ENCODE data around the gene CCDC196. TPM values are rescaled to one million over a fixed set of nuclear protein-coding genes. Genes with fewer than 3 reads are reported as not detected.

Gene CCDC196
- total RNA-seq, 2 experiments from 2014 or later = not detected

DNA sequence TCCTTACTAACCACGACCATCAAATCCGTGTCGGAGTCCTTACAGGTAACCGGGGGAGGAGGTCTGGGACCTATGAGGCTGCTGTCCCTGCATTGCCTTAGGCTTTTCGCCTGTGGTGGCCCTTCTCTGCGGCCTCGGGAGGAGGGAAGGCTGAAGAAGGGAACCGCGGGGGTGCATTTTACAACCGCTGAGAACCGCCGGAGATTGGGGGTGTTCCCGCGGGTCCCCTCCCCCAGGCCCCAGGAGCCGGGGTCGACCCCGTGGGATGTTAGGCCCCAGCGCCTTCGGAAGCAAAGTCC, 22.3 kb downstream of the CCDC196 start:
- no peak for TF ChIP-seq EZH2phosphoT487 (IDR thresholded peaks at IDR 0.05; ENCODE audit: borderline replicate concordance, low read depth, low read length)
- TF ChIP-seq, protein P1, sequence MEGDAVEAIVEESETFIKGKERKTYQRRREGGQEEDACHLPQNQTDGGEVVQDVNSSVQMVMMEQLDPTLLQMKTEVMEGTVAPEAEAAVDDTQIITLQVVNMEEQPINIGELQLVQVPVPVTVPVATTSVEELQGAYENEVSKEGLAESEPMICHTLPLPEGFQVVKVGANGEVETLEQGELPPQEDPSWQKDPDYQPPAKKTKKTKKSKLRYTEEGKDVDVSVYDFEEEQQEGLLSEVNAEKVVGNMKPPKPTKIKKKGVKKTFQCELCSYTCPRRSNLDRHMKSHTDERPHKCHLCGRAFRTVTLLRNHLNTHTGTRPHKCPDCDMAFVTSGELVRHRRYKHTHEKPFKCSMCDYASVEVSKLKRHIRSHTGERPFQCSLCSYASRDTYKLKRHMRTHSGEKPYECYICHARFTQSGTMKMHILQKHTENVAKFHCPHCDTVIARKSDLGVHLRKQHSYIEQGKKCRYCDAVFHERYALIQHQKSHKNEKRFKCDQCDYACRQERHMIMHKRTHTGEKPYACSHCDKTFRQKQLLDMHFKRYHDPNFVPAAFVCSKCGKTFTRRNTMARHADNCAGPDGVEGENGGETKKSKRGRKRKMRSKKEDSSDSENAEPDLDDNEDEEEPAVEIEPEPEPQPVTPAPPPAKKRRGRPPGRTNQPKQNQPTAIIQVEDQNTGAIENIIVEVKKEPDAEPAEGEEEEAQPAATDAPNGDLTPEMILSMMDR (conservative IDR thresholded peaks at IDR 0.05; ENCODE audit: low read length) = no peak
- H3K9me2 ChIP-seq (ENCODE audit: insufficient read depth, low read length) = no peaks in the 10 kb centered on the region
- ChIA-PET CTCF (ENCODE audit: unreplicated experiment) (no interaction called here), POLR2A (no interaction called here)
- H2AFZ ChIP-seq (ENCODE audit: low read length) = no peak overlapping the region
- H3K4me3 ChIP-seq (ENCODE audit: low read depth, low read length, poor library complexity, severe bottlenecking) = no peak overlapping the region
- H4K20me1 ChIP-seq (ENCODE audit: insufficient read depth, low read length) = no peaks in the 10 kb centered on the region
- H3K79me2 ChIP-seq (ENCODE audit: insufficient read depth, low read depth, low read length) = no peaks in the 10 kb centered on the region
- no peaks in the 10 kb centered on the region for H3K36me3 ChIP-seq (ENCODE audit: insufficient read depth, low read length)
- no TSS peak for BruUV-seq (replicated peaks)
- H3K4me2 ChIP-seq (ENCODE audit: low read length) = no peak overlapping the region
- no peaks in the 10 kb centered on the region for H3K9me3 ChIP-seq (ENCODE audit: low read length)
- no peak for DNase-seq (ENCODE audit: low spot score)
- intact Hi-C loops (cut with micrococcal nuclease; ENCODE audit: unreplicated experiment) = no loop called here
- H3K4me1 ChIP-seq (ENCODE audit: insufficient read depth, low read length, poor library complexity, severe bottlenecking) = no peaks in the 10 kb centered on the region
- no peak overlapping the region for H3K27ac ChIP-seq (ENCODE audit: low read depth, low read length, poor library complexity, severe bottlenecking)

DNA sequence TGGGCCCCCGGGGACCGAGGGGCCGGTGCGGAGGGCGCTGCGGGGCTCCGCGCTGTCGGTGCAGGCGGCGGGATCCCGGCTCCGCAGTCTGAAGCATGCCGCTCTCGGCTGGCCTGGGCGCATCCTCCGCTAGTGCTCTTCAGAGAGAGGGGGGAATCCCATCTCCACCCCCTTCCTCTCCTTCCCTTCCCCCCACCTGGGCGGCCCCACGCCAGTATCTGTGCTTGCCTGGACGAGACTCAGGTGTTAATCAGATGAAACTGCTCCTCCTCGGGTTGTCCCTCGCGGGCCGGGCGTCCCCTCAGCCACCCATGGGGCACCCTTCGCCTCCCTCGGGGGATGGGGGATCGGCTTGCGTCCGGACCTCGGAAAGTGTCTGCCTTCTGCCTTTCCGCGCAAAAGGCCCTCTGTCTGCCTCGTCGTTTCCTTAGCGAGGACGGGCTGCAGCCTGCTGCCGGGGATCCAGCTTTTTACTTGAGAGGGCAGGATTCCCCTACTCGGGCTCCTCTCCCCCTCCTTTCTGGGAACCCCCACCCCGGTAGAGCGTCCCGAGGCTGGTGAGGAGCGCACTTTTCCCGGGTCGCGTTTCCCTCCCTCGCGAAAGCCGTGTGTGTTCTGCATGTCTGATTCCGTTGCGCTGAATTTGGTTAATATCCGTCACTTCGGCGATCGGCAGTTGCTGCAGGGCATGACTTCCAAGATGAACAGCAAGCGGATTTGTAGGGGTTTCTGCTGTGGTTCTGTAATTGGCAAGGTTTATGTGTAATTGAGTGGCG, 22.9 kb downstream of the CCDC196 start:
- ChIA-PET CTCF (ENCODE audit: unreplicated experiment) (no interaction called here), POLR2A (no interaction called here)
- no peak for DNase-seq (ENCODE audit: low spot score)
- Histone ChIP-seq H3K36me3 (ENCODE audit: insufficient read depth, low read length) (no peaks in the 10 kb centered on the region), H3K4me2 (ENCODE audit: low read length) (no peak overlapping the region), H3K4me3 (ENCODE audit: low read depth, low read length, poor library complexity, severe bottlenecking) (no peak overlapping the region), H4K20me1 (ENCODE audit: insufficient read depth, low read length) (no peaks in the 10 kb centered on the region), H3K4me1 (ENCODE audit: insufficient read depth, low read length, poor library complexity, severe bottlenecking) (no peaks in the 10 kb centered on the region), H2AFZ (ENCODE audit: low read length) (no peak overlapping the region), H3K9me3 (ENCODE audit: low read length) (no peaks in the 10 kb centered on the region), H3K27ac (ENCODE audit: low read depth, low read length, poor library complexity, severe bottlenecking) (no peak overlapping the region), H3K9me2 (ENCODE audit: insufficient read depth, low read length) (no peaks in the 10 kb centered on the region), H3K79me2 (ENCODE audit: insufficient read depth, low read depth, low read length) (no peaks in the 10 kb centered on the region)
- intact Hi-C loops (cut with micrococcal nuclease; ENCODE audit: unreplicated experiment) = no loop called here
- no TSS peak for BruUV-seq (replicated peaks)
- no peak for TF ChIP-seq EZH2phosphoT487 (IDR thresholded peaks at IDR 0.05; ENCODE audit: borderline replicate concordance, low read depth, low read length)
- TF ChIP-seq, protein P1 (conservative IDR thresholded peaks at IDR 0.05; ENCODE audit: low read length) = no peak

DNA sequence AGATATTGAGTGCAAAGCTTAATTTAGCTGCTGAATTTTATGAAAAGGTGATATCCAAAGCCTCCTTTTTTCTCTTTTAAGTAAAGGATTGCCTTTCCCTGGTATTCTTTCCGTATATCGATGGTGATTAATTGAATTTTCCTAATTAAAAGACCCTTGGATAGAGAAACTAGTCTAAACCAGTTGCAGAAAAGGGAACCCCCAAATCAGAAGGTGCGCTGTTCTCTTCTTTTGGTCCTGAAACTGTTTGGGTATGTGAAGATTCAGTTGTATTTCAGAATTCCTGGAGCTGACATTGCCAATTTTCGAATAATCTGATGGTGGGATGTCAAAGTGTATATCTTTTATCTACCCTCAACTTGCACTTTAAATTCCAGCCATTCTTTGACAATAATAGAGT, 23.7 kb downstream of the CCDC196 start:
- POLR2A ChIA-PET = no interaction called here
- Histone ChIP-seq H3K9me2 (ENCODE audit: insufficient read depth, low read length) (no peaks in the 10 kb centered on the region), H3K4me2 (ENCODE audit: low read length) (no peak overlapping the region), H3K27ac (ENCODE audit: low read depth, low read length, poor library complexity, severe bottlenecking) (no peak overlapping the region), H4K20me1 (ENCODE audit: insufficient read depth, low read length) (no peaks in the 10 kb centered on the region), H3K79me2 (ENCODE audit: insufficient read depth, low read depth, low read length) (no peaks in the 10 kb centered on the region), H3K36me3 (ENCODE audit: insufficient read depth, low read length) (no peaks in the 10 kb centered on the region), H2AFZ (ENCODE audit: low read length) (no peak overlapping the region), H3K9me3 (ENCODE audit: low read length) (no peaks in the 10 kb centered on the region), H3K4me3 (ENCODE audit: low read depth, low read length, poor library complexity, severe bottlenecking) (no peak overlapping the region), H3K4me1 (ENCODE audit: insufficient read depth, low read length, poor library complexity, severe bottlenecking) (no peaks in the 10 kb centered on the region)
- TF ChIP-seq EZH2phosphoT487 (IDR thresholded peaks at IDR 0.05; ENCODE audit: borderline replicate concordance, low read depth, low read length) = no peak
- TF ChIP-seq, protein P1 (conservative IDR thresholded peaks at IDR 0.05; ENCODE audit: low read length) = no peak
- intact Hi-C loops (cut with micrococcal nuclease; ENCODE audit: unreplicated experiment) = no loop called here
- no peak for DNase-seq (ENCODE audit: low spot score)
- no TSS peak for BruUV-seq (replicated peaks)
- CTCF ChIA-PET (ENCODE audit: unreplicated experiment) = no interaction called here
